Ovary (tissue), 9 donors: ENCODE results near the gene RPRD1A. TPM values are rescaled to one million over a fixed set of nuclear protein-coding genes. Genes with fewer than 3 reads are reported as not detected.

ENCODE experiments used
- DNase-seq, 5 donors: peaks; one replicate each; pipeline ENCODE4 v3.0.0-alpha.2; 2019 to 2020
- H3K27ac ChIP-seq, 2 donors: fragments of 200-600 bp; one replicate each; pipeline versions ENCODE4 v1.5.1 to v1.8.0; 2019 to 2022
- H3K27me3 ChIP-seq: fragments of 200-600 bp; one replicate; pipeline ENCODE4 v1.8.0; 2022
- H3K36me3 ChIP-seq: fragments of 200-600 bp; sonication (generic); one replicate; pipeline ENCODE4 v1.5.1; 2019
- H3K4me1 ChIP-seq: one replicate; pipeline ENCODE4 v1.8.1; 2013; ENCODE audit warnings: mild to moderate bottlenecking, moderate library complexity; ENCODE audit not compliant: insufficient read depth
- H3K4me3 ChIP-seq: fragments of 200-600 bp; sonication (generic); one replicate; pipeline ENCODE4 v1.5.1; 2017
- H3K9me3 ChIP-seq, 2 donors: fragments of 200-600 bp in 1 of 2; sonication (generic) in 1 of 2; one replicate each; pipeline versions ENCODE4 v1.5.1 to v1.8.1; 2013 to 2019; ENCODE audit warnings: mild to moderate bottlenecking in 1 of 2, moderate library complexity in 1 of 2
- EP300 ChIP-seq: sonication (generic); formaldehyde crosslinking; IDR thresholded peaks from one replicate; pipeline ENCODE4 v1.6.1; 2017; ENCODE audit warnings: antibody characterized with exemption
- POLR2A ChIP-seq: fragments of 450-650 bp; IDR thresholded peaks from one replicate; pipeline ENCODE4 v1.6.1; 2017; ENCODE audit warnings: antibody characterized with exemption, mild to moderate bottlenecking, moderate library complexity
- WGBS, 3 donors: extraction: QIAGEN DNeasy Blood & Tissue Kit in 1 of 3; methylation state at CpG; one replicate each; pipeline versions ENCODE4 v1.1.5 to v1.1.7; 2013 to 2017; 5-methylcytosine and 5-hydroxymethylcytosine counted together
- intact Hi-C, 4 donors: fragments of 100-400 bp; cut with DNase I; formaldehyde crosslinking; loops; one replicate each; pipeline versions ENCODE4 v1.11.0 to v1.15.1; 2022 to 2023
- polyA plus RNA-seq, 2 donors: library from polyadenylated mRNA; stranded (reverse); fragments of 200-250 nt in 1 of 2; fragments of 350-450 nt in 1 of 2; fragmentation: Illumina TruSeq in 1 of 2; extraction: RNeasy Lipid Tissue Mini Kit (QIAGEN cat#74804) in 1 of 2; gene quantifications; one replicate each; pipeline ENCODE4 v1.2.3, GENCODE V29; 2013 to 2014
- total RNA-seq, 7 donors: library from RNA; depleted of rRNA in 2 of 7; stranded (reverse); fragments of >200 nt in 2 of 7; fragmentation: NEBNext Ultra II Directional in 3 of 7; extraction: Animal tissue kit (Norgen Biotek cat#: 25700) in 3 of 7; gene quantifications; one replicate each; pipeline versions ENCODE4 v1.1.0 to v1.2.4, GENCODE V29; 2016 to 2023
- TF ChIP-seq, protein P1 (sequence below), 3 donors: fragments of 450-650 bp in 2 of 3; fragments of 200-600 bp in 1 of 3; IDR thresholded peaks; one replicate each; pipeline versions ENCODE4 v1.5.1 to v1.8.0; 2016 to 2022; ENCODE audit warnings: antibody characterized with exemption in 3 of 3, mild to moderate bottlenecking in 1 of 3
- donor health status: DM: no; HTN: no; CAD: no; lungs with moderate emphysema.
- donor health status: DM: no; HTN: no; CAD: no.
- donor health status: Bipolar disorder and iron deficiency.
- donor health status: DM: yes; HTN: yes; CAD: no.
- donor health status: DM: no; HTN: no; CAD: no.
- donor health status: DM: yes; HTN: yes; CAD: no.

RPRD1A gene
- total and polyA plus RNA-seq, 9 donors, result 19.3 to 56.8 (median 41.3) TPM

DNA sequence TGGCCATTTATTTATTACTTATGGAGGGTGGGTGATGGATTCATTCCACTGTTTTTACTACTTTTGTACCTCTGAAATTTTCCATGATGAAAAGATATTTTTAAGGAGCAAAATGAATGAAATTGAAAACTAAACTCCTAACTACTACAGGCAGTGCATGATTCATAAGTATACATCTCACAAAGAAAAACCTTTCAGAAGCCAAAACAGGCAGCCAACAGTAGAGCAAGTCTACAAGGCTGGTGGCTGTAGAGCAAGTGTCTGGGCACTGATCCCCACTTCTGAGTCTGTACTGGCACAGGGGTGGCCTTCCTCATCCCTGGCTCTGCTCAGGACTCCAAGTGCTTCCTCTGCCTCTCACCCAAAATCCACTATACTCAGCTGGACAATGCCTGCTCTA, 103.0 kb downstream of the RPRD1A start:
- Histone ChIP-seq H3K4me3 (no peak overlapping the region), H3K4me1 (no peaks in the 10 kb centered on the region), H3K27me3 (no peaks in the 10 kb centered on the region), H3K9me3 (no peaks in the 10 kb centered on the region), H3K36me3 (no peaks in the 10 kb centered on the region), H3K27ac (no peak overlapping the region)
- TF ChIP-seq POLR2A, result no peak
- TF ChIP-seq, protein P1, sequence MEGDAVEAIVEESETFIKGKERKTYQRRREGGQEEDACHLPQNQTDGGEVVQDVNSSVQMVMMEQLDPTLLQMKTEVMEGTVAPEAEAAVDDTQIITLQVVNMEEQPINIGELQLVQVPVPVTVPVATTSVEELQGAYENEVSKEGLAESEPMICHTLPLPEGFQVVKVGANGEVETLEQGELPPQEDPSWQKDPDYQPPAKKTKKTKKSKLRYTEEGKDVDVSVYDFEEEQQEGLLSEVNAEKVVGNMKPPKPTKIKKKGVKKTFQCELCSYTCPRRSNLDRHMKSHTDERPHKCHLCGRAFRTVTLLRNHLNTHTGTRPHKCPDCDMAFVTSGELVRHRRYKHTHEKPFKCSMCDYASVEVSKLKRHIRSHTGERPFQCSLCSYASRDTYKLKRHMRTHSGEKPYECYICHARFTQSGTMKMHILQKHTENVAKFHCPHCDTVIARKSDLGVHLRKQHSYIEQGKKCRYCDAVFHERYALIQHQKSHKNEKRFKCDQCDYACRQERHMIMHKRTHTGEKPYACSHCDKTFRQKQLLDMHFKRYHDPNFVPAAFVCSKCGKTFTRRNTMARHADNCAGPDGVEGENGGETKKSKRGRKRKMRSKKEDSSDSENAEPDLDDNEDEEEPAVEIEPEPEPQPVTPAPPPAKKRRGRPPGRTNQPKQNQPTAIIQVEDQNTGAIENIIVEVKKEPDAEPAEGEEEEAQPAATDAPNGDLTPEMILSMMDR (IDR thresholded peaks at IDR 0.05), result no peak
- TF ChIP-seq EP300, result no peak
- intact Hi-C loops, result no loop called here
- no peak for DNase-seq

DNA sequence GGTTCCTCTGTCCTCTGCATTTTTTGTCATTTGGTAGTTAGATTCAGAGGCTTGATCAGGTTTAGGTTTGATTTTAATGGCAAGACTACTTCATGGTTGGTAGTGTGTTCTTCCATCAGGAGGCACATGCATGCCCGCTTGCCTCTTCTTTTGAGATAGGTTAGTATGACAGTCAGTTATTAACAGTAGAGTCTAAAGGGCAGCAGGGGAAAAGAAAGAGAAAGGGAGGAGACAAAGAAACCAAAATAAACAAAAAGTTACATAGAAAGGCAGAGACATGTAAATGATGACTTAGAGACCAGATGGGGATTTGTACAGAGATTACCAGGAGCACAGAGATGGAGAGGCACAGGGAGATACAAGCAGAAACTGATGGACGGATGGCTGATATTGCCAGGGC, 105.0 kb downstream of the RPRD1A start:
- Histone ChIP-seq H3K27me3 (no peaks in the 10 kb centered on the region), H3K36me3 (no peaks in the 10 kb centered on the region), H3K9me3 (no peaks in the 10 kb centered on the region), H3K4me1 (no peaks in the 10 kb centered on the region), H3K27ac (no peak overlapping the region), H3K4me3 (no peak overlapping the region)
- no peak for TF ChIP-seq EP300
- no peak for TF ChIP-seq POLR2A
- TF ChIP-seq, protein P1 (IDR thresholded peaks at IDR 0.05), result no peak
- intact Hi-C loops, result no loop called here
- WGBS, 3 donors, result 79 to 92% (median 89%) methylated on average over 2 of the region's 2 CpGs
- no peak for DNase-seq

DNA sequence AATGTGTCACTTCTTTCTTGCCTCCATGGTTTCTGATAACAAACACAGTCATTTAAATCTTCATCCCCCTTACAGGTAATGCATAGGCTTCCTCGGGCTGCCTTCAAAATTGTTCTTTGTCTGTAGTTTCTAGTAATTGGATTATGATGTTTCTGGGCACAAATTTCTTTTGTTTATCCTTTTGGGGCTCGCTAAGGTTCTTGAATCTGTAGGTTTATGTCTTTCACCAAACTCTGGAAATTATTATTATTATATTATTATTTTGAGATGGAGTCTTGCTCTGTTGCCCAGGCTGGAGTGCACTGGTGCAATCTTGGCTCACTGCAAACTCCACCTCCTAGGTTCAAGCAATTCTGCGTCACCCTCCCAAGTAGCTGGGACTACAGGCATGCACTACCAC, 111.1 kb downstream of the RPRD1A start:
- H3K4me1 ChIP-seq, result no peaks in the 10 kb centered on the region
- 83 to 92% (median 87%) methylated on average over 3 of the region's 3 CpGs for WGBS, 3 donors
- H3K9me3 ChIP-seq, result peaks cover 0 to 3% of the 10 kb centered on the region in 2 donors
- no peaks in the 10 kb centered on the region for H3K27me3 ChIP-seq
- H3K36me3 ChIP-seq, result no peaks in the 10 kb centered on the region
- TF ChIP-seq, protein P1 (IDR thresholded peaks at IDR 0.05), result no peak
- TF ChIP-seq EP300, result no peak
- TF ChIP-seq POLR2A, result no peak
- H3K27ac ChIP-seq, result no peak overlapping the region
- no peak overlapping the region for H3K4me3 ChIP-seq
- intact Hi-C loops, result no loop called here
- DNase-seq, result no peak

DNA sequence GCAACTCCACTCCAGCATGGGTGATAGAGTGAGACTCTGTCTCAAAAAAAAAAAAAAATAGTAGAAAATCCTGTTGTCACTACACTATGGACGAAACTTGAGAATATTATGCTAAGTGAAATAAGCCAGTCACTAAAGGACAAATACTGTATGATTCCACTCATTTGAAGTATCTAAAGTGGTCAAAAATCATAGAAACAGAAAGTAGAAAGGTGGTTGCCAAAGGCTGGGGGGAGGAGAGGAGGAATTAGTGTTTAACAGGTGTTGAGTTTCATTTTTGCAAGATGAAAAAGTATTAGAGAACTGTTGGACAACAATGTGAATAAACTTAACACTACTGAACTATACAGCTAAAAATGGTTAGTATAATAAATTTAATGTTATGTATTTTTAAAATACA, 113.7 kb downstream of the RPRD1A start:
- Histone ChIP-seq H3K4me1 (peaks cover 3% of the 10 kb centered on the region), H3K4me3 (no peak overlapping the region), H3K27me3 (no peaks in the 10 kb centered on the region), H3K36me3 (no peaks in the 10 kb centered on the region), H3K27ac (no peak overlapping the region), H3K9me3 (peaks cover 0 to 3% of the 10 kb centered on the region in 2 donors)
- DNase-seq, result no peak
- WGBS, 3 donors, result 86 to 93% (median 89%) methylated on average over 1 of the region's 1 CpG
- TF ChIP-seq POLR2A, result no peak
- TF ChIP-seq, protein P1 (IDR thresholded peaks at IDR 0.05), result no peak
- intact Hi-C loops, result no loop called here

DNA sequence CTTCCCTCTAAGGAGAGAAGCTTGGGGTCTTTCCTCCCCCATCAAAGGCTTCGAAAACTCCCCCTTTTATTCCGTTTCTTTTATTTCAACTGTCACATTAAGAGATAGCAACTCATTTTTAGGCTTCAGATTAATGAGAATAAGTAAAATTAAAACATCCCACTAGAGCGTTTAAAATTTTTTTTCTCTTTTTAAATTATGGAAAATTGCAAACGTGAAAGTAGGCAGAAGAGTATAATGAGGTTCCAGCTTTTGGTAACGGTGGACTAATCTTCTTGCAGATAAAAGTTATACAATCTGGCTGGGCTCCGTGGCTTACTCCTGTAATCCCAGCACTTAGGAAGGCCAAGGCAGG, 116.8 kb downstream of the RPRD1A start:
- no peak for TF ChIP-seq POLR2A
- no peak for TF ChIP-seq EP300
- TF ChIP-seq, protein P1 (IDR thresholded peaks at IDR 0.05), result no peak
- DNase-seq, result no peak
- H3K27me3 ChIP-seq, result no peaks in the 10 kb centered on the region
- no peak overlapping the region for H3K27ac ChIP-seq
- H3K4me3 ChIP-seq, result no peak overlapping the region
- H3K9me3 ChIP-seq, result no peaks in the 10 kb centered on the region
- H3K36me3 ChIP-seq, result no peaks in the 10 kb centered on the region
- WGBS, 3 donors, result 4 to 9% (median 5%) methylated on average over 6 of the region's 6 CpGs
- H3K4me1 ChIP-seq, result peaks cover 3% of the 10 kb centered on the region
- intact Hi-C loops, result no loop called here
